HS-5 (cell line): Measurements from ENCODE around the gene ADAP1.

Experiments
- DNase-seq: peaks from one replicate; pipeline ENCODE4 v3.0.0-alpha.2; 2012; ENCODE audit warnings: low read depth

The ADAP1 gene

DNA sequence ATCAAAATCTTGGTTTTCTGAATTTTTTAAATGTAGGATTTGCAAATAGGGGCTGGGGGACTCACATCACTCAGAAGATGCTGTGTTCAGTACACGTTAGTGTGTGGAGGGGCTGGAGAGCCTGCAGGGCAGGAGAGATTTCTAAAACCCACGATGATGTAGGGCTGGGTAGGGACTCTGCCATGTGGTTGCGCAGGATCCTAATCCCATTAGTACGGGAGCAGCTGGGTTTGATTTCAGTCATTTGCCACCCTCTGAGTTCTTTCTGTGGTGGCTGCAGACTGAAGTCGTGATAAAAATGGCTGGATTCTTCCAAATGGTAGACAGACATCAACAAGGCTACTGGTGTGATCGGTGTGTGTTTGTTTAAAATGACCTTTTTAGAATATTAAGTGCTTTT, 92.3 kb downstream of the ADAP1 start:
- no peak for DNase-seq

DNA sequence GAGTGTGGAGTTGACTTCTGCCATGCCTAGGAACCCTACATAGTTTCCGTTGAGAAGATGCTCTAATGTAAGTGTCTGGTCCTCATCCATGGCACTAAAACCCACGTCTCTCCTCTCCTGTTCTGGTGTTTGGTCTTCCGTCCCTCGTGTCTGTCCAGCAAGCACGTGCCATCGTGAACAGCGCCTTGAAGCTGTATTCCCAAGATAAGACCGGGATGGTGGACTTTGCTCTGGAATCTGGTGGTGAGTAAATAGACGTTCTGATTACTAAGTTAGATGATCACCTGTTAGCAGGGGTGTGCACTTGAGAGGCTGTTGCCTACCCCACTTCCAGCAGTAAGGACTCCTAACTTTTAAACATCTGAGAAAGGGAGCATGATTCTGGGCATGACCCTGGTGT, 93.3 kb downstream of the ADAP1 start:
- DNase-seq, result no peak

DNA sequence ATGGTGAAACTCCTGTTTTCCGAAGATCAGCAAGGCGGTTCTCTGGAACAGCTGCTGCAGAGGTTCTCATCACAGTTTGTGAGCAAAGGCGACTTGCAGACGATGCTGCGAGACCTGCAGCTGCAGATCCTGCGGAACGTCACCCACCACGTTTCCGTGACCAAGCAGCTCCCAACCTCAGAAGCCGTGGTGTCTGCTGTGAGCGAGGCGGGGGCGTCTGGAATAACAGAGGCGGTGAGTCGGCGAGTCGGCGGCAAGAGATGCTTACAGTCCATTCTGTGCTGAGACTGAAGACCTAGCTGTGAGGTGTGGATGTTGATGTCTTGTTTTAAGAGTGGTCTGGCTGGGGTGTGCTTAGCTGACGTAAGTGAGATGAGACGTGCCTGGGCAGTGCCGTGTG, 94.3 kb downstream of the ADAP1 start:
- no peak for DNase-seq

DNA sequence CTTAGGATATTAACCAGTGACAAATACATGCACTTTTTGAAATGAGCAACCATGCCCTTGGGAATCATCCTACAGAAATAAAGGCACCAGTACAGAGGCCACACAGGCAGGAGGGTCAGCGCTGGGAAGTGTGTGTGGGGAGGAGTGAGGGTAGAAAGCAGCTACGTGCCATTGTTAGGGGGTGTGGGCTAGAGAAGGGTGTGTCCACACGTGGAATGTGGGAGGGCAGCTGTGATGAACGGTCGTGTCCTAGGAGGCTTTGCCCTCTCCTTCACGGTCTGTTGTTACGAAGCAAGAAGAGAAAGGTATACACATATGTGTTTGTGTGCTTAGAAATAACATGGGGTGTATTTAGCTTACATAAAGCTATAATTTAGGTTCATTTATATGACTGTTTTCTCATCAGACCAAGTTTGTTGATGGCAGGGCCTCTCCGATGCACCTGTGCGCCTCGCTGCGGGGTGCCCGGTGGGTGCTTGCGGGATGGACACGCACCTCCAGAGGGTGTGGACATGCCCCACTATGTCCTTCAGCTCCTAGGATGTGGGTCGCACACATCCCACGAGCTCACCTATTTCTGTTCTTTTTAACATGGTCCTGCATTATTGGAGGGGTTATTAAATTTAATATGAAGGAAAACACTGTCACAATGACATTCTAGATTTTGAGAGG, 95.0 kb downstream of the ADAP1 start:
- DNase-seq, result no peak

DNA sequence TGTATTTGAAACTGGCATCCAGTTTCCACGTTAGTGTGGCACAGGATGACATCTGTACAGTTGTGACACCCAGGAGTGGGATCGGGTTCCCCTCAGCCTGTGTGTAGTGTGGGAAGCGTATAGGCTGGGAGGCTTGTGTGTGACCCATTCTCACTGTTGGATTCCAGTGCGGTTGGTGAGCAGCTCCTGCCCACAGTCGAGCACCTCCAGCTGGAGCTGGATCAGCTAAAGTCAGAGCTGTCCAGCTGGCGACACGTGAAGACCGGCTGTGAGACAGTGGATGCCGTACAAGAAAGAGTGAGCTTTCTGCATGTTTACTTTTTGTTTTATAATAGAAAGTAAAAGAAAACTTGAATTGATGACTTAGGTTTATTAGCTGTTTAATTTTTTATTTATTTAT, 96.8 kb downstream of the ADAP1 start:
- DNase-seq, result no peak

DNA sequence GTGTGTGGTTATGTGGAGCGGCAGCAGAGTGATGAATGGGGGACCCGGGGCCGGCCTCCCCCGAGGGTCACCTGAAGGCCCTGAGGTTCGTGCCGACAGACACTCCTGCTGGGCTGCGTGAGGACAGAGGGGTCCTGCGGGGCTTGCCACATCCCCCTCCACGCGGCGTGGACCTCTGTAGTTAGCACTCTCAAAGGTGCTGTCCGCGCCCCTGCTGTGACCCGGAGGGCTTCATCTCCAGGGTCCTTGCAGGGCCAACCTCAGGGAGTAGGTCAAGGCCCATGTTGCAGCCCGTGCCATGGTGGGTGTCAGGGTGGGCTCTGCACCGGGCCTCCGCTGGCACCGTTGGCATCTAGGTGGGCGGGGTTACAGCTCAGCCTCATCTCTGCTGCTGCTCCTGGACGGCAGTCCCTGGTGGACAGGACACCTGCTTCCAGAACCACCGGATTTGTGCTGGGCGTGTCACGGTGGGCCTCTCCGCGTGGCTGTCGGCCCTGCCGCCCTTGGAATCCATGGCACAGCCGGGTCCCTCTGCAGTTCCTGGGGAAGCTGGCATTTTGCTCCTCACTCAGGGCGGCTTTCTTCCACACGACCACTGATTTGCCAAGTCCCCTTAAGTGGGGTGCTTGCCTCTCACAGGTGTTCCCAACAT, 97.9 kb downstream of the ADAP1 start:
- DNase-seq, result no peak

GRCh38 chr7:855686-856369, 98.7 kb downstream of the ADAP1 start:
- DNase-seq, result no peak

- DNase-seq, result no peak
Measured at GRCh38 chr7:854118-854775, 100.2 kb downstream of the ADAP1 start.

DNA sequence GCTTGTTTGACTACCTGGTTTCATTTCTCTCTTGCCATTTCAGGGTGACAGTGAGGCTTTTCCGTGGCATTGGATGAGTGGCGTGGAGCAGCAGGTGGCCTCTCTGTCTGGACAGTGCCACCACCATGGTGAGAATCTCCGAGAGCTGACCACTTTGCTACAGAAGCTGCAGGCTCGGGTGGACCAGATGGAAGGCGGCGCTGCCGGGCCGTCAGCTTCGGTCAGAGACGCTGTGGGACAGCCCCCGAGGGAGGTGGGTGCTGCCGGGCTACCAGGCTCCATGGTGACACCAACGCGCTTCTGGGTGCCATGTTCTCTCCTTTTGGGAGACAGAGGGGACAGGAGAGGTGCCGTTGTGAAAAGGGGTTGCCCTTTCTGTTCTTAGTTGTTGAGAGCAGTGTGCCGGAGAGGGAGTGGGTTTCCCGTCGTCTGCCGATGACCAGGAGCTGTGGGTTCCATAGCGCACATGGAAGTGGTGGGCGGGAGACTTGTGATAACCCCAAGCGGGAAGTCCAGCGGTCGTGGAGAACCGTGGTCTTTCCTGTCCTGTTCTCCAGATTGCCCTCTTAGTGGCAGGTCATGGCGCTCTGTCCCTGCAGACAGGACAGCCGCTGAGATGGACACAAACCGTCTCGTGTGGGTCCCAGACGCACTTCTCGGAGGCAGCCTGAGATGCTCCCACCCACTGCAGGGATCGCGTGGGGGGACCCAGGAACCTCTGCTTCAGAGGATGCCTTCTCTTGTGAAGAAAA, 100.9 kb downstream of the ADAP1 start:
- no peak for DNase-seq

DNA sequence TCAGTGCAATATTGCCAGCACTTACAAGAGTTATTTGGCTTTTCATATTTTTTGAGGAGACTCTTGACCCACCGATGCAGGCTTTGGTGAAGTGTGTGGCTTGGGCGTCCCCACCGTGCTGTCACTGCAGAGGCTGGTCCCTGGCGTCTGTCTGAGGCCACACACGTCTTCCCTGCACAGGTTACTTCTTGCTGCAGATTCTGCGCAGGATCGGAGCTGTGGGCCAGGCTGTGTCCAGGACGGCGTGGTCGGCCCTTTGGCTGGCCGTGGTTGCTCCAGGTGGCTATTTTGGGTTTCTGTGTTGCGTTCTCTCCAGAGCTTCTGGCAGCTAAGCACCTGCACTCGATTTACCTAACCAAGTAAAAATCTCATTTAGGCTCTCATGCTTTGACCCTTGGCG, 103.3 kb downstream of the ADAP1 start:
- DNase-seq, result no peak

DNA sequence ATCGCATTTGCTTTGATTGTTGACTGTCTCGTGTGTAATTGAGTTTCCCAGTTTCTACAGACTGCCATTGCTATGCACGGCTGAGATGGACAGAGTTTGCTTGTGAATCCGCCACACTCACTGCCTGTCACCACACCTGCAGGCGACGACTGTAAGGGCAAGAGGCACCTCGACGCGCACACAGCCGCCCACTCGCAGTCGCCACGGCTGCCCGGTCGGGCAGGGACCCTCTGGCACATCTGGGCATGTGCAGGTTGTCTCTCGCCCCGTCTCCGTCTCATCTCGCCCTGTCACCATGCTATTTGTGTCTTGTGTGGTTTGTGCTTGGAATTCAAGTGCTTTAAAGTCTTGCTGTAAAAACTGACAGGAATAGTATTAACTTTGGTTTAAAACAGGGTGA, 104.7 kb downstream of the ADAP1 start:
- no peak for DNase-seq

DNA sequence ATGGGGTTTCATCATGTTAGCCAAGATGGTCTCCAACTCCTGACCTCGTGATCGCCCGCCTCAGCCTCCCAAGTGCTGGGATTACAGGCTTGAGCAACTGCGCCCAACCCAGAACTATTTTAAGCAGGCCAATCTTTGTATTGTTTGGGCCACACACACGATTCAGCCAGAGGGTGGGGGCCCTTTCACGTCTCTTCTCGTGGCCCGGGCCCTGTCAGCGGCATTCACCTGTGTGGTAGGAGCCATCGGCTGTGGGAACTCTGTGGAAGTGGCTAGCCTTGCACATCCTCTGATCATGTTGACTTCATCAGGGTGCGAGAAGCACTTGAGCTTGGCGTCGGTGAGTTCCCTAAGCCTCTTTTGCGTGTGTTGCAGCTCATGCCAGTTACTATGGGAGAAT, 105.3 kb downstream of the ADAP1 start:
- no peak for DNase-seq
